ENCODE data around the gene COQ4. TPM values are rescaled to one million over a fixed set of nuclear protein-coding genes. Genes with fewer than 3 reads are reported as not detected.

Gene COQ4
- total RNA-seq, 1 experiment from 2014 or later: 34.0 TPM

DNA sequence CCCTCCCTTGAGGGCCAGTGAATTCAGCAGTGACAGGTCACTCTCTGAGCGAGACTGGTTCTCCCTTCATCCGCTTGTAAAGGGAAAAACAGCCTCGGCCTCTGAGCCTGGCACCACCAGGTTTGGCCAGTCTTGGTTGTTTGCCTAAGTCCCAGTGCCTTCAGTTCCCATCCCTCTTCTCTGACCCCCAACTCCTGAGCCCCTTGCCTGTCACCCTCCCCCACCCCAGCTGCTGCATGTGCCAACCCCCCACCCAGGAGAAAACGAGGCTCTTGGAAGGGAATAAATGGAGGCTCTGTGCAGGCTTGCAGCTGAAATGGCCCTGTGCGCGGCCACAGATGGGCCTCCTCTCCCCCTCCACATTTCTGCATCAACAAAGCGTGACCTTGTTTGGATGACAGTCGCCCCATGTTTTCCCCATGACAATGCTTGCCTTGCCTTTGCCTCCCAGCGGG lies 51.6 kb downstream of the COQ4 start:
- Mint-ChIP-seq H3K27me3 (ENCODE audit: unreplicated experiment) (no peaks in the 10 kb centered on the region), H3K9me3 (ENCODE audit: low read depth, unreplicated experiment) (no peaks in the 10 kb centered on the region), H3K27ac (ENCODE audit: unreplicated experiment) (no peak overlapping the region), H3K36me3 (ENCODE audit: insufficient read depth, unreplicated experiment) (peaks cover 22% of the 10 kb centered on the region), H3K4me3 (ENCODE audit: low read depth, unreplicated experiment) (no peak overlapping the region), H3K4me1 (ENCODE audit: low read depth, unreplicated experiment) (peaks cover 32% of the 10 kb centered on the region)
- no TSS peak for BruUV-seq (replicated peaks)
- intact Hi-C loops (cut with micrococcal nuclease; ENCODE audit: unreplicated experiment): no loop called here
- no peak for DNase-seq
- no peak for TF ChIP-seq CTCF (IDR thresholded peaks at IDR 0.05; ENCODE audit: unreplicated experiment)
- CTCF ChIA-PET: no interaction called here

- no TSS peak for BruUV-seq (replicated peaks)
- no peaks in the 10 kb centered on the region for H3K9me3 Mint-ChIP-seq (ENCODE audit: low read depth, unreplicated experiment)
- peaks cover 21% of the 10 kb centered on the region for H3K4me1 Mint-ChIP-seq (ENCODE audit: low read depth, unreplicated experiment)
- no peak overlapping the region for H3K27ac Mint-ChIP-seq (ENCODE audit: unreplicated experiment)
- no peak for TF ChIP-seq CTCF (IDR thresholded peaks at IDR 0.05; ENCODE audit: unreplicated experiment)
- intact Hi-C loops (cut with micrococcal nuclease; ENCODE audit: unreplicated experiment): no loop called here
- peaks cover 17% of the 10 kb centered on the region for H3K36me3 Mint-ChIP-seq (ENCODE audit: insufficient read depth, unreplicated experiment)
- H3K4me3 Mint-ChIP-seq (ENCODE audit: low read depth, unreplicated experiment): no peak overlapping the region
- DNase-seq: no peak
- CTCF ChIA-PET: no interaction called here
- H3K27me3 Mint-ChIP-seq (ENCODE audit: unreplicated experiment): no peaks in the 10 kb centered on the region
These were observed 53.2 kb downstream of the COQ4 start for GRCh38 chr9:128375865-128376264.

GRCh38 chr9:128382261-128382660 lies 59.6 kb downstream of the COQ4 start:
- CTCF ChIA-PET: no interaction called here
- Mint-ChIP-seq H3K4me3 (ENCODE audit: low read depth, unreplicated experiment) (no peak overlapping the region), H3K9me3 (ENCODE audit: low read depth, unreplicated experiment) (no peaks in the 10 kb centered on the region), H3K27ac (ENCODE audit: unreplicated experiment) (no peak overlapping the region), H3K36me3 (ENCODE audit: insufficient read depth, unreplicated experiment) (no peaks in the 10 kb centered on the region), H3K4me1 (ENCODE audit: low read depth, unreplicated experiment) (no peaks in the 10 kb centered on the region), H3K27me3 (ENCODE audit: unreplicated experiment) (no peaks in the 10 kb centered on the region)
- intact Hi-C loops (cut with micrococcal nuclease; ENCODE audit: unreplicated experiment): no loop called here
- no TSS peak for BruUV-seq (replicated peaks)
- TF ChIP-seq CTCF (IDR thresholded peaks at IDR 0.05; ENCODE audit: unreplicated experiment): no peak
- DNase-seq: no peak

GRCh38 chr9:128383007-128383753 lies 60.5 kb downstream of the COQ4 start:
- intact Hi-C loops (cut with micrococcal nuclease; ENCODE audit: unreplicated experiment): no loop called here
- CTCF ChIA-PET: no interaction called here

More at GRCh38 chr9:128383007-128383753, 60.5 kb downstream of the COQ4 start:
- H3K27ac Mint-ChIP-seq (ENCODE audit: unreplicated experiment): no peak overlapping the region
- no peak for DNase-seq
- H3K4me1 Mint-ChIP-seq (ENCODE audit: low read depth, unreplicated experiment): no peaks in the 10 kb centered on the region
- no peaks in the 10 kb centered on the region for H3K9me3 Mint-ChIP-seq (ENCODE audit: low read depth, unreplicated experiment)
- BruUV-seq (replicated peaks): no TSS peak
- H3K4me3 Mint-ChIP-seq (ENCODE audit: low read depth, unreplicated experiment): no peak overlapping the region
- no peaks in the 10 kb centered on the region for H3K27me3 Mint-ChIP-seq (ENCODE audit: unreplicated experiment)
- no peaks in the 10 kb centered on the region for H3K36me3 Mint-ChIP-seq (ENCODE audit: insufficient read depth, unreplicated experiment)
- no peak for TF ChIP-seq CTCF (IDR thresholded peaks at IDR 0.05; ENCODE audit: unreplicated experiment)

Other genes starting within 250 kb of the COQ4 start
- gene PTGES2, start 195.1 kb upstream of the COQ4 start, total RNA-seq (2022): 121 and 137 TPM in 2 replicates
- 2,733 and 4,208 TPM in 2 replicates for gene LCN2, start 173.4 kb upstream of the COQ4 start, total RNA-seq (2022)
- gene BBLN, start 162.6 kb upstream of the COQ4 start, total RNA-seq (2022): 77.6 and 82.3 TPM in 2 replicates
- 85.8 and 93.7 TPM in 2 replicates for gene CIZ1, start 131.3 kb upstream of the COQ4 start, total RNA-seq (2022)
- gene DNM1, start 119.5 kb upstream of the COQ4 start, total RNA-seq (2022): 30.8 and 40.0 TPM in 2 replicates
- gene GOLGA2, start 46.8 kb upstream of the COQ4 start, total RNA-seq (2022): 69.6 and 77.2 TPM in 2 replicates
- 9.6 and 9.7 TPM in 2 replicates for gene SWI5, start 46.6 kb upstream of the COQ4 start, total RNA-seq (2022)
- 22.5 and 25.9 TPM in 2 replicates for gene TRUB2, start 392 bp upstream of the COQ4 start, total RNA-seq (2022)
- 13.8 and 15.3 TPM in 2 replicates for gene SLC27A4, start 17.7 kb downstream of the COQ4 start, total RNA-seq (2022)
- gene URM1, start 48.5 kb downstream of the COQ4 start, total RNA-seq (2022): 38.6 and 40.2 TPM in 2 replicates
- gene CERCAM, start 98.0 kb downstream of the COQ4 start, total RNA-seq (2022): 11.5 and 14.5 TPM in 2 replicates
- 24.6 and 33.6 TPM in 2 replicates for gene ODF2, start 133.2 kb downstream of the COQ4 start, total RNA-seq (2022)
- gene GLE1, start 181.9 kb downstream of the COQ4 start, total RNA-seq (2022): 23.9 and 24.8 TPM in 2 replicates
- 332 and 344 TPM in 2 replicates for gene SPTAN1, start 229.7 kb downstream of the COQ4 start, total RNA-seq (2022)

All from Calu3 (cell line).